Hypothalamus (tissue), 51 donors: ENCODE measurements around the gene GSAP.
A peak's percentile ranks its signal among the peaks of the same experiment; 100 is the strongest.

Experiments
- DNase-seq, 51 donors: peaks; one replicate each; lab custom pipeline; 2025; lab: John Stamatoyannopoulos, UW

The GSAP gene

DNA sequence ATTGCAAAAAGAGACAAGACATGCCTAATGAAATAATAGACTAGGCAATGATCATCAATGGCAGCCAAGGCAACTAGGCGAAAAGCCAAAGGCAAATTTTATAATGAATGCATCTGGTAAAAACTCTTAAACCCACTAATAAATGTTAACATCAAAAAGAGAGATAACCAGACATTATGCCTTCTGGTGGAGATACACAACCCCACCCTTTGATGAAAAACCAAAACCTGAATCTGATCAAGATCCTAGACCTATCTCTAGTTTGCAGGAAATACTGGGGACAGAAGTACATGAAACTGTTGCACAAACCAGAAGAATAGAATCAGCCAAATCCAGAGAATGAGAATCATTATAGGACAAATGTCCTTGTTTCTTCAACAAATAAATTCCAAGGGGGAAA, 22.0 kb upstream of the GSAP start:
- no peak for DNase-seq

DNA sequence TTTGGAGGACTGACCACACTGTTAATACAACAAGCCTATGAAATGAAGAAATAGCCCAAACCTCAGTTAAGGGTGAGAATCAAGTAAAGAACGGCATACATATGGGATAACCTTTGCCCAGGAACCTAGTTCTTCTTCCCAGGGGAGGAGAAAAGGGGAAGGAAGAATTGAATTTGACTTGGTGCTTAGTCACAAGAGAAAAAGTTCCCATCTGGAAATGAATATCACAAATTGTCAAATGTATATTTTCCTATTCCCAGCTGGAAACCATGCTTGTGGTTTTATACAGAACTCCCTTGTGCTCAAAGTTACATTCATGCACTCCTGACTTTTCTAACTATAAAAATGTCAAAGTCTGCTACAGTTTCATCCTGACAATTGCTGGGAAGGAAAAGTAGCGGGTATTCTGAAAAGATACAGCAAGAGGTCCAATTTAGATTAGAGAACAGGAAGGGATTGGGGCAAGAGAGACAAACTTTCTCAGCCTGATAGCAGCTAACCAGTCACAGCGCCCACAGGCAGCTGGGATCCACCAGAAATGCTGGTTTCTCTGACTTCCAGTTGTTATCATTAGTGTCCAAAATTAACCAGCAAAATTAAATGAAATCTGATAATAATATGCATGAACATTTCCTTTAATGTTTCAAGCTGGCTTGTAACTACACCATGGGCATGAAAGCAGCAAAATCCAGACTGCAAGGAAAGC, 18.6 kb upstream of the GSAP start:
- DNase-seq: no peak

DNA sequence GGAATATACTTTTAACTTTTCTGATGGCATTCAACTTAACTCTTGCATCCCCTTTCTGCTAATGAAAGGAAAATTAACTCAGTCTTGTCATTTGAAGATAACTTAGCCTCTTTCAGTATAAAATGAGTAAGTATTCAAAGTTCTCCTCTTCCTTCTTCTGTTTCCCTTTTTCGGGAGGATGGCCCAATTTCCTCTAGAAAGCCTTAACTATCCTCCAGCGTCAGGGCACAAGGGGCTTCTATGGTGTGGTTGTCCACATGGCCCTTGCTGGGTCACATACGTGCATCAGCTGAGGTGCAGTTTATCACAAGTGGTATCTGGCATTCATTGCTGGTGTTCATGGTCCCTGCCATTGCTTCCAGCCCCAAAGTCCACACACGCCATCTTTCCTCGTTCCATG, 17.8 kb upstream of the GSAP start:
- DNase-seq: no peak

DNA sequence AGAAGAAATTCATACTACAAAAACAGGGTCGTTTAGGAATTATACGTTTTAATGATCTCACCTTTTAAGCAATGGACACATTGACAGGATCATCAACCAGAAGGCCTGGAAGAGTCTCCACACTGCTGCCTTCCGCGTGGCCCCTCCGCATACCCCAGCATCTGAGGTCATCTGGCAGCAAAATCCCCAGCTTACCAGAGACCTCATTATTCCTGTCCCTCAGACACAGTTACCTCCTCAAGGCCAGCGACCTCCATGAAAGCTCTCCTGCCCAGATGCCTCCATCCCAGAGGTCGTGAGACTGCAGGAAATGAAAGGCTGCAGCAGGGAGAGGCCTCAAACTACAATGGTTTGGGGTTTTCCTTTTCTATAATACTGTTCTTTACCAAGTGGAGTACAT, 14.8 kb upstream of the GSAP start:
- no peak for DNase-seq

GRCh38 chr7:77428777-77429231, 12.7 kb upstream of the GSAP start:
- no peak for DNase-seq

GRCh38 chr7:77427996-77428603, 12.0 kb upstream of the GSAP start:
- DNase-seq: no peak

GRCh38 chr7:77426521-77427051, 10.4 kb upstream of the GSAP start:
- no peak for DNase-seq

DNA sequence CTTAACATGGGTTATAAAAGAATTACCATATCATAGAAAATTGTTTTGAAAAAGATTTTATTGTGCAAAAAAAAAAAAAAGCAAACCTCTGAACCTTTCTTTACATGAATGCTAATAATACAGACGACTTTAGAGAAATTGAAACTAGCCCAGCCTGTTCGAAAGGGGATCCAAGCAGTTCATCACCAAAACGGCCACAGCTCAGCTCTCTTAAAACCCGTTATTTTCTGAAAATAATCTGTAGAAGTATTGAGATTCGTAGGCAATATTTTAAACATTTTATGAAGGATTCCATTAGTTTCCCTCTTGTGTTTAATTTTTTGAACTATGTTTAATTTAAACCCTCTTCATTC, 9.9 kb upstream of the GSAP start:
- no peak for DNase-seq

DNA sequence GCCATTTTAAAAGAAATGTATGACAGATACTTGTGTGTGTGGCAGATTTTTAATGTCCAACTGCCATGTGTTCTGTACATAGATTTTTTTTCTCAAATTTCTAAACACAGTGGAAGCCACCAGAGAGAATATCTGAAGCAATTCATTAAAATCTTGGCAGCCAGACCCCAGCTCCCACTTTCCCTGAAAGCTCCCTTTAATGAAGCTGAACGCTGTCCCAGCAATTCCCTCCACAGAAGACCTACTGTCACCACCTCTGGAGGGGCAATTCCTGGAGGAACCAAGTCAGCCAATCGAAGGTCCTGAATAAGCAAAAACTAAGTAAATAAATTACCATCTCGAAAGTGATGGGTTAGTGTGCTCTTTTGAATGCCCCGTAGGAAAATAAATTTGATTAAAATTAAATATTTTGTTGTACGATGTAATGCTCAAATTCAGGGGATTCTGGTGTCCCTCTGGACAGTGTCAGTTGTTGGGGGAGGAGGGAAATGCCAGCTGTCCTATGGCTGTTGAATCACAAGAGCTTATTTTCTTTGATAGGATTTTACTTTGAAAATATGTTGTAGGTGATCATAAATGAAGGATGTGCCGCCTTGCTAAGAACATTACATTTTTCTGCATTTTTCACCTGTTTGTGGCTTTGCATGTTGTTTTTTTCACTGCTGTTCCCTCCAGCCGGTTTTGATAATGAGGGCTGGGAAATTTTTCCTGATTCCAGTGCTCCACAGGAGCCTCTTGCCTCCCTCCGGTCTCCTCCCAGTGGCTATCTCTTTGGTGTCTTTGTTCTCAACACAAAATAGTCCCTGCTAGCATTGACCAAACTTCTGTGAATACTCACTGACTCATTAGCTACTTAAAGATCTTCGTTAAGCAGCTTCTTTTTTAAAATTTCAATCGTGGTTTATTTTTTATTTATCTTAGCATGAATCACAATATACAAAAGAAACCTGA, 9.2 kb upstream of the GSAP start:
- DNase-seq: peak in 2 of 51 donors; percentile 10 to 17

GRCh38 chr7:77422500-77422899, 6.4 kb upstream of the GSAP start:
- no peak for DNase-seq

DNA sequence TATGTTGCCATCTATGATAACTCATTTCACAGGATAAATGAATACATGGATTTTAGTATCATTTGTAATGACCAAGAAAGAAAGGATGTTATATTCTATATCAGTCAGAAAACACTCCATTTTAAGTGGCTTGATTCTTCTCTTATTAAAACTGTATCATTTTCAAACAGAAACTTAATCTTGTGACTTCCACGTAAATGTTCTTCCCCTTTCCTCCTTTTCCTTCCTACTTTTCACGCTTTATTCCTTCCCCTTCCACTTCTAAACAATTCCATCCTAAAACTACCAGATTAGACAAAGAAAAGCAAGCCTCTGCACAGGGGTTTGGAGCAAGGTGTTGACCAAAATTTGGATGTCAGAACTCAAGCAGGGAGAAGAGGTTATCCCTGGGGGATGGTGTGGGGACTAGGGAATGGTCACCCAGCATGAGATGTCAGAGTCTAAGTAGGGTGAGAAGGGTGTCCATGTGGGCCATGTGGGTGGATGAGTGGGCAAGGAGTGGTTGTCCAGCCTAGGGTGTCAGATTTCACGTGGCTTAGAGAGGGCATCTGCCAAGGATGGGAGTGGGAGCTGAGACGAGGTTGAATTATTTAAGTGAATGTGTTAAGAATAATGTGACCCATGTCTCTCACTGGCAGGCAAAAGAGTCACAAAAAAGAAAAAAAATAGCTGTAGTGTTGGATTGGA, 5.0 kb upstream of the GSAP start:
- no peak for DNase-seq

GRCh38 chr7:77420438-77420837, 4.3 kb upstream of the GSAP start:
- DNase-seq: no peak

DNA sequence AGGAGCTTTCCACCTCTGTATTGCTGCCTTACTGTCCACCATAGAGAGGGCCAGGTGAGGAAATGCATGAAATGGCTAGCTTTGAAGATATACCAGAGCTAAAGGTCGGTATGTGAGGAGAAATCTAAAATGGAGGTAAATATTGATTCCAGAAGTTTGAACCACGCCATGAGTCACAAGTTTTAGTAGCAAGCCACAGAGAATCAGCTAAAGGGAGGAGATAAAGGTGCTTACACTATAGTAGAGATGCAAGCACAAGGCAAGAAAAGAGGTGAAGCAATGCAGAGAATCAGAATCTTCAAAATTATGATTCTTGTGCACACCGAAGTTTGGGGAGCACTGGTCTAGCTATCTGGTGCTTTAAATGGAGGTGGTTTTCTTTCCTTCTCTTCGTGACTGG, 3.0 kb upstream of the GSAP start:
- no peak for DNase-seq

GRCh38 chr7:77417801-77418200, 1.7 kb upstream of the GSAP start:
- no peak for DNase-seq

- peak in 5 of 51 donors; percentile 52 to 66 (median 61) for DNase-seq
Measured at GRCh38 chr7:77416621-77417371, 647 bp upstream of the GSAP start.

DNA sequence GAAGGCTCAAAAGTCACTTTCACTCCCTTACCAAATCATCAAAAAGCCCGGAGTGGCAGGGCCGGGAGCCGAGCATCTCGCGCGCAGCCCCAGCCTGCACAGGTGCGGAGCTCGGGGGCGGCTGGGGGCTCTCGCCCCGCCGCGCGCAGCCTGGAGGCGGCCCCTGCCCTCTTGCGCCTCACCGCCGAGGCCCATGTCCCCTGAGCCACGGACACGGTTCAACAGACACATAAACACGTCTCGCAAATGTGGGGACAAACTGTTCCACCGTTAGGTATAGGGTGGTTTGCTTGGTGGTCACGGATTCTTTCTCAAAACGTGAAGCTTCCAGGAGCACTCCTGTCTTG, 700 bp downstream of the GSAP start:
- peak in 10 of 51 donors; percentile 7 to 55 (median 22) for DNase-seq

DNA sequence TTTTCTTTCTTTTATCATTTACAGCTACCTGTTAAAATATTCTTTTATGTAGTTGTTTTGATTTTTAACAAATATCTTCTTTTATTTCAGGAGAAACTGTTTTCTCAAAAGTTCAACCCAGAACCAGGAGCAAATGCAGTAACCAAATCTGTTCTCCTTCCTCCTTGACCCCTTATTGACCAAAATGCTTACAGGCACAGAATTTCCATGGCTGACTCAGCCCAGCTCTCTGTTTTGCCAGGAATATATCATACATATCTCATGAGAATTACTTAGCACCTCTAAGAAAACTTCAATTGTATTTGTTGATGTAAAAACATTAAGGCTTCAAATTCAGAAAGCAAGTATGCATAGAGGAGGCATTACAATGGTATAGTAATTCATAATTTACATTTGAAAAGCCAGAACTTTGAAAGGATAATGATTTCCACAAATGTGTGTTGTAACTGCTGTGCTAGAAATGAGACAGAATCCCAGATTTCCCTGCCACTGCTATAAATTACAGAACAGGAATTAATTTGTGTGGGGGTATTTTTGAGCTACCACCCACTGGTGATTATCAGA, 2.2 kb downstream of the GSAP start:
- DNase-seq: no peak

GRCh38 chr7:77413128-77413527, 3.0 kb downstream of the GSAP start:
- no peak for DNase-seq

DNA sequence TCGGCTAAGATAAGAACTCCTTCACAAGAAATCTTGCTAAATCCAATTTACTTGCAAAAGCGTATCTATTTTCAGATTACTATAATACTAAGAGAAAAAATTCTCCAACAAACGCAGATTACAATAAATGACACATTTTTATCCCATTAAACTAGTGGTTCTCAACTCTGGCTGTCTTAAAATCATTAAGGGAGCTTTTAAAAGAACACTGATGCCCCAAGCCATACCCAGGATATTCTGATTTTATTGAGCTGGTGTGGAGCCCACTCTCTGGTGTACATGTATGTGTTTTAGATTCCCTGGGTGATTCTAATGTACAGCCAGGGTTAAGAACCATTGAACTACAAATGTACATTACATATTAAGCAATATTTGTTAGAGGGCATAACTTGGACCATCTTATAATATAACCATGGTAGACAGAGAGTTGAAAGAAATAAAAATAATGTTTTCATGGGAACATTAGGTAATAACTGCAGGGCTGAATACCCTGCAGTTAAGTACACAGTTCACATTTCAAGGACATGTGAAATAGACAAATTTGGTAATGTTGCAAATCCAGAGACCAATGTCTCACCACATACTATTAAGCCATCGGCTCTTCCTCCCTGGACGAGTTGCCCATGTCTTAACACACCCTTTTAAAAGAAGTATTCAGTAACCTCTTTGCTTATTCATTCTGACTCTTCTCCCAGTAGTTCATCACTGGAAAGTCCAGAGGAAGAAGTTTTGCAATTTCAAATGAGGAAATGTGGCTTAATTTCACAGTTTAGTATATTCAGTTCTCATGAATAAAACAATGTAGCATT, 6.2 kb downstream of the GSAP start:
- no peak for DNase-seq
